Stimulated activated CD8-positive, alpha-beta memory T cell treated with anti-CD3 and anti-CD28 coated beads, Interleukin-15, amount 100 ng/mL, for 4 hours (primary cell): Measurements from ENCODE around the gene PPM1M.
"Not testable (repeated sequence)": the region's sequence is repeated elsewhere in the genome, so short reads cannot be mapped to it uniquely, and the experiment has no call there.

Experiments used
- DNase-seq, 2 donors: peaks; one replicate each; pipeline ENCODE4 v3.0.0-alpha.2; 2020; ENCODE audit warnings: low read depth in 2 of 2

The PPM1M gene

DNA sequence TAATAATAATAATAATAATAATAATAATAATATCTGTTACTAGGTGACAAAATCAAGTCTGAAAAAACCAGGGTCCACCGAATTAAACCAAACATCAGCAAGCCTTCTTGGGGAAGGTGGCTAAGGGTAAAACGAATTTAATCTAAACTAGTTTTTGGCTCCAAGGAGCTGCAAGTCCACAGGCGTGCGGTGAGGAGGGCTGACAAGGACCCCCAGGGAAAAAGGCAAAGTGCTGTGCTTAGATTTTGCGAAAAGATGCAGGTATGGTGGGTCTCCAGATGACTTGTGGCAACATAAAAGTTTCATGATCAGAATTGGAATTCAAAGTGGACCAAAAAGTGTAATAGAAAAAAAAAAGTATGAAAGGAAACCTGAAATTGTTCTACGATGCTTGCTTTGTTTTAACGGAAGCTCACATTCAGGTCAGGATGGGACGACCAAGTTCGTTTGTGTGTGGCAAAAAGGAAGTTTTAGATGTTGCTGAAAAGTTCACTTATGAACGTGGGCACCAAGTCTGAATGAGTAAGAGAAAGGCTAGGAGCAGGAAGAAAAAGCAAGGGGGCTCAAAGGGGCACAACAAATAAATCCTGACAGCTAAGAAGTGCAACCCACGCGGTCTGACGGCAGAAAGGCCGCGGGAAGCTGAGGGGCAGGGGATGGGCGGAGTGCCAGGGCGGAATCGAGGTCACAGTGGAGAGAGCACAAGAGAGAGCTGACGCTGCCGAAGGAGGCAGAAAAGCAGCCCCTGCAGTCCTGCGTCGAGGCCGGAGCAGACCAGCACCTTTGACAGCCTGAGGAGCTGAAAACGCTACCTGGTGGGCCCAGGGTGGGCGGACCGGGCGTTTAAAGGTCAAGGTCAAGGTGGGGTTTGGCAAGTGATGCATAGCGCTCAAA lies 31.8 kb downstream of the PPM1M start:
- DNase-seq = peak; percentile 58 to 60

- DNase-seq = peak in 1 of 2 donors; percentile 36
Measured at GRCh38 chr3:52277972-52278509, 32.5 kb downstream of the PPM1M start.

DNA sequence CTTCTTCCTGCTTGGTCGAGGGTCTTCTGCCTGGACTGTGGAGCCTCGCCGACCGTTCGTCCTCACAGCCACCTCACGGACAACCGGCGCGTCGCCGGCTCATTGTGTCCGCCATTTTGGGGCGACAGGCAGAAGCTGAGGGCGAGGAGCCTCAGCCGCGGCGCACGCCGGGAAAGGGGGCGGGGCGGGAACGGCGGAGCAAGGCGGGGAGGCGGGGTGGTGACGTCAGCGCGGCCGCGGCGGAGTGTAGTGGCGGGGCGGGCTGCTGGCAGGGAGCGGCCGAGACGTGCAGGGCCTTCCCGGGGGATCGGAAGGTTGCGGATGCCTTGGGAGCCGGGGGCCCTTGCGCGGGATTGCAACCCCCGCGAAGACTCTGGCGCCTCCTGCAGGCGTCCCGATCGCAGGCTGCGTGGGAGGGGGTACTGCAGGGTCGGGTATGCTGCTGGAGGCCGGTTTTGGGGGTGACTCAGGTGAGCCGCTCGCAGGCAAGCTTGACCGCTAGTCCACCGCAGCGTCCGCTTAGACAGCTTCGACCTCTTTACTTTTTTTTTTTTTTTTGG lies 33.0 kb downstream of the PPM1M start, which contains the start of gene WDR82:
Gene WDR82 (minus strand): TSS at position 140 of the 560 bp plus-strand sequence. CDS start 288 bp downstream, outside the sequence.
- DNase-seq = peak; percentile 92 to 96

DNA sequence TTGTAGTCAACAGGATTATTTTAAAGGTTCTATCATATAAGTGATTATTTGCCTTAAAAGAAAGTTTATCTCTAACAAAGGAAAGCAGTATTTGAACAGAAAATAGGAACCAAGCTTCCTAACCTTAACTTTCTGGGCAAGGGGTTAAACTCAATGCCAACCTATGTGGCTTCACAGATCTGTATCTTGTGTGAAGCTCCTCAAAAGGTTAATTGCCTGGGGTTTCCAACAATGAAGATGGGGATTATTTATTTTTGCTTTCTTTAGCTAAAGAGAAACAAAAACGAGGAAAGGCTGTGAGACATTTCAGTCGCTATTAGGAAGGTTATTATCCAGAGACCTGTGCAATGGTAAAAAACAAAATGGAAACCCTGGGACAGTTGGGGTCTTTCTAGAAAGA lies 34.0 kb downstream of the PPM1M start:
- no peak for DNase-seq

GRCh38 chr3:52280050-52280461 lies 34.5 kb downstream of the PPM1M start:
- no peak for DNase-seq

DNA sequence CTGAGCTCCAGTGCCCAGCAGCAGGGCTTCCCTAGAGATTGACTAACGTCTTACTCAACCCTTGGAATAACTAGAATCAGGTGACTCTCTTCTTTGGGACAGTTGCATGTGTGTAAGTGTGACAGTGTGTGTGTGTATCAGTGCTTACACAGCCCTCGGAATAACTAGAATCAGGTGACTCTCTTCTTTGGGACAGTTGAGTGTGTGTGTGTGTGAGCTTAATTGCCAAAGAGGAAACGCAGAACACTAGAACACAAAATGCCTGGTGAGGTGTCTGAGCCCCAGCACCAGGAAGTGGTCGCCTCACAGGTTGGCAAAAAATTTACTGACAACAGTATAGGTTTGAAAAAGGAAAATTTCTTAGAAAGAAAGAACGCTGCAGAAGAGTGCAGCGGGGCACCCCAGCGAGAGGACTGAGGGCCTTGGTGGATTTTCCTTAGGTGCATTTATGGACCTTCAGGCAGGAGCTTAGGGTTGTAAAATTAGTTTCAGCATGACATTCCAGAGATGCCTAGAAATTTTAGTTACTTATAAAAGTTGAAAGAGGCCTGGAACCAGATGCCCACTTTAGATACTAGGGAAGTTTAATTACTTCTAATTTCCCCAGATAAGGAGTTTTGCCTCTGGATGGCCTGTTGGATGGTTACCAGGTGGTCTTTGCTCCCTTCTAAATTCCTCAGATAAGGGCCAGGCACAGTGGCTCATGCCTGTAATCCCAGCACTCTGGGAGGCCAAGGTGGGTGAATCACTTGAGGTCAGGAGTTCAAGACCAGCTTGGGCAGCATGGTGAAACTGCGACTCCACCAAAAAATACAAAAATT lies 36.6 kb downstream of the PPM1M start:
- DNase-seq = no peak

- DNase-seq = no peak
Measured at GRCh38 chr3:52283306-52283705, 37.7 kb downstream of the PPM1M start.

DNA sequence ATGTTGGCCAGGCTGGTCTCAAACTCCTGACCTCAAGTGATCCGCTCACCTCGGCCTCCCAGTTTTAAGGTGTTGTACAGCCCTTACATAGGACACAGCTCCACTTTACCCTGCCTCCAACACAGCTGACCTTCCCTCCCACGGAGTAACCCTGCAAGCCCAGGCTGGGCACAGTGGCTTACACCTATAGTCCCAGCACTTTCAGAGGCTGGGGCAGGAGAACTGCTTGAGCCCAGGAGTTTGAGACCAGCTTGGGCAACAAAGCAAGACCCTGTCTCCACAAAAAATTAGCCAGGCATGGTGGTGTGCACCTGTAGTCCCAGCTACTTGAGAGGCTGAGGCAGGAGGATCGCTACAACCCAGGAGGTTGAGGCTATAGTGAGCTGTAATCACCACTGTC lies 38.5 kb downstream of the PPM1M start:
- DNase-seq = not testable (repeated sequence)

GRCh38 chr3:52286777-52287110 lies 41.2 kb downstream of the PPM1M start:
- DNase-seq = no peak

GRCh38 chr3:52288674-52289073 lies 43.1 kb downstream of the PPM1M start:
- DNase-seq = no peak

DNA sequence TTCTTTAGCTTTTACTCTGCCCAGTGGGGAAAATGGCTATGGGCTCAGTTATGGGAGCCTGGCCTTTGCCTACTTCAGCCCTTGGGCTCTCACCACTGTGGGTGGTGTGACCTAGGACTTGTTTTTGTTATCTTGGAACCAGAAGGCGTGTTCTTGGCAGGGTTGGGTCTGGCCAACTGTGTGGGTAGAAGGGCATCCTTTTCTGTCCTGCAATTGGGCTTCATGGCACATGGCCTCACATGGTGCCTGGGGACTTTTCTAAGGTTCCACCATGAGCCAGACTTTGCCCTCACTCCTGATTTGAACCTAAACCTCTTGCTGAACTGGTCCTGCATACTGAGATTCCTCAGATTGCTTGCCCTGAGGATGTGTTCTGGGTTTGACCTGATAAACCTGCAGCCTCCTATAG lies 43.8 kb downstream of the PPM1M start:
- DNase-seq = no peak

GRCh38 chr3:52289747-52290595 lies 44.4 kb downstream of the PPM1M start:
- DNase-seq = no peak

DNA sequence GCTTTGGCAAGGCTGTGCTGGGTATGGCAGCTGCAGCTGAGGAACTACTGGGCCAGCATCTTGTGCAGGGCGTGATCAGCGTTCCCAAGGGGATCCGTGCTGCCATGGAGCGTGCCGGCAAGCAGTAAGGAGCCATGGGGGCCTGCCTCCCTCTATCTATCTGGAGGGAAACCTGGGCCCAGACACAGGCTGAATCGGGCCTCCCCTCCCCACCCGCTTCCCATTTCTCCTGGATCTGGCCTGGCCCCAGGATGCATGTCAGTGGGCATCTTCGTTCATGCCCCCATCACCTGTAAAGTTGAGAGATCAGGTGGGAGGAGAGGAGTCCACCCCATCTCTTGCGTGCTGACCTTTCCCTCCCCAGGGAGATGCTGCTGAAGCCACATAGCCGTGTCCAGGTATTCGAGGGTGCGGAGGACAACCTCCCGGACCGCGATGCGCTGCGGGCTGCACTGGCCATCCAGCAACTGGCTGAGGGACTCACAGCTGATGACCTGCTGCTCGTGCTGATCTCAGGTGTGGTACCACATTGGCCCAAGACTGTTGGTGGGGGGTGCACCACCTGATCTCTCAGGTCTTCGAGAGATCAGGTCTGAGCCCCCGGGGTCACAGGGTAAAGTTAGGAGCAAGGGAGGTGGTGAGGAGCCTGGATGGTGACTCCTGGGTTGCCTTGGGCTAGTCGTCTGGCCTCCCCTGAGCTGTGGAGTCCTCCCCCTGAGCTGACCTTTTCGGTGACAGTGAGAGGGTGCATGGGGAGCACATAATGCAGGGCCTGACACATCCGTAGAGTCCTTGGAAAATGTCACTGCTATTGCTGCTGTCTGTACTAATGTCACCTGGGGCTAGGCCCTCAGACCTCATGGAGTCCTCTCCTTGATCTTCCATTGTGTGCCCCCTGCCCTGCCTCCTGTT lies 45.3 kb downstream of the PPM1M start:
- DNase-seq = no peak

GRCh38 chr3:52291508-52292181 lies 46.1 kb downstream of the PPM1M start:
- DNase-seq = peak in 1 of 2 donors; percentile 15

DNA sequence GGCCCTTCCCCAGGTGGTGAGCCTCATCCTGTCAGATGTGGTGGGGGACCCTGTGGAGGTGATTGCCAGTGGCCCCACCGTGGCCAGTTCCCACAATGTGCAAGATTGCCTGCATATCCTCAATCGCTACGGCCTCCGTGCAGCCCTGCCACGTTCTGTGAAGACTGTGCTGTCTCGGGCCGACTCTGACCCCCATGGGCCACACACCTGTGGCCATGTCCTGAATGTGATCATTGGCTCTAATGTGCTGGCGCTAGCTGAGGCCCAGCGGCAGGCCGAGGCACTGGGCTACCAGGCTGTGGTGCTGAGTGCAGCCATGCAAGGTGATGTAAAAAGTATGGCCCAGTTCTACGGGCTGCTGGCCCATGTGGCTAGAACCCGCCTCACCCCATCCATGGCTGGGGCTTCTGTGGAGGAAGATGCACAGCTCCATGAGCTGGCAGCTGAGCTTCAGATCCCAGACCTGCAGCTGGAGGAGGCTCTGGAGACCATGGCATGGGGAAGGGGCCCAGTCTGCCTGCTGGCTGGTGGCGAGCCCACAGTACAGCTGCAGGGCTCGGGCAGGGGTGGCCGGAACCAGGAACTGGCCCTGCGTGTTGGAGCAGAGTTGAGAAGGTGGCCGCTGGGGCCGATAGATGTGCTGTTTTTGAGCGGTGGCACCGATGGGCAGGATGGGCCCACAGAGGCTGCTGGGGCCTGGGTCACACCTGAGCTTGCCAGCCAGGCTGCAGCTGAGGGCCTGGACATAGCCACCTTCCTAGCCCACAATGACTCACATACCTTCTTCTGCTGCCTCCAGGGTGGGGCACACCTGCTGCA lies 46.9 kb downstream of the PPM1M start:
- DNase-seq = no peak

DNA sequence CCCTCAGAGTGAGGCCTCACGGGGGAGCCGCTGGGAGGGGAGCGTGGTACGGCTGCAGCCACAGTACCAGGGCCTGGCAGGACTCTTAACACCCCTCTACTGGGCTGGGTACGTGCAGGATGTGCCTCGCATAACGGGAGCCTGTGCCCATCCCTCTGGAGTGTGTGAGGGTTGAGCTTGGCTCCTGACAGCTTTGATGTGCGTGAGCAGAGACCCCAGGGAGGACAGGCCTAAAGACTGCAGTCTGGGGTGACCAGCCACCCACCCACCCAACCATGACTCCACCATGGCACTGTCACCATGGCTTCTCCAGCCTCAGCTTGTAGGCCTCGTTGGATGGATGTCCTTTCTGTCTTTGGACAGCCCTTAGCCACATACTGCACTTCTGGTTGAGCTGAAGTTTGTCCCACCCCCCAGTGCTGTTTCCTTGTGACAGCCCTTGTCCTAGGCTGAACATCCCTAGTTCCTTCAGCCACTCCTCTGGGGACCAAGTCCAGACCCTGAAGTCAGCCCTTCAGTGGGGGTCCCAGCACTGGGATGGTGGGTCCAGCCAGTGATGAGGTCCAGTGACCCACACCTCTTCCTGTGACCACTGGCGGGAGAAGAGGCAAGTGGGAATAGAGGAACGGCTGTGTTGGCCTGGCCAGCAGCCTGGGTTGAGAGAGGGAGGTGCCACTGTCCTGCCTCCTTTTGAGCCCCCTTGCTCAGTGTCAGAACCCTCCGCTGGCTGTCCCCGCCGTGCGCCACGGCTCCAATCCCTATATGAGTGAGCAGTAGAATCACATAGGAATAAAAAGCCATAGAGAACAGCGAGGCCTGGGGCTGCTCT lies 48.1 kb downstream of the PPM1M start:
- DNase-seq = no peak

GRCh38 chr3:52294320-52295150 lies 49.0 kb downstream of the PPM1M start:
- no peak for DNase-seq
